ENCODE measurements around the gene KRTAP5-3.

GRCh38 chr11:1647901-1648652, 39.8 kb upstream of the KRTAP5-3 start:
- TF ChIP-seq CTCF (IDR thresholded peaks at IDR 0.05), result no peak
- TF ChIP-seq POLR2A (IDR thresholded peaks at IDR 0.05), result no peak

All from lower leg skin (tissue), 3 donors.